Measurements from ENCODE around the gene P2RY14.
"Not testable (repeated sequence)": the region's sequence is repeated elsewhere in the genome, so short reads cannot be mapped to it uniquely, and the experiment has no call there.

P2RY14 gene

GRCh38 chr3:151178208-151178845, 100.0 kb downstream of the P2RY14 start:
- no peak overlapping the region for H3K27ac ChIP-seq (ENCODE audit: low read length)
- no peaks in the 10 kb centered on the region for H4K20me1 ChIP-seq (ENCODE audit: insufficient read depth, low read length)
- H3K9me3 ChIP-seq (ENCODE audit: insufficient read depth, low read length) = no peaks in the 10 kb centered on the region
- no peak overlapping the region for H3K4me3 ChIP-seq (ENCODE audit: low read length)
- no peaks in the 10 kb centered on the region for H3K27me3 ChIP-seq (ENCODE audit: low read depth, low read length)
- no peak overlapping the region for H3K4me2 ChIP-seq (ENCODE audit: low read length)
- H3K9ac ChIP-seq (ENCODE audit: low read length) = no peak overlapping the region
- no peaks in the 10 kb centered on the region for H3K79me2 ChIP-seq (ENCODE audit: low read length)
- H3K4me1 ChIP-seq (ENCODE audit: low read length) = no peaks in the 10 kb centered on the region
- TF ChIP-seq CTCF (IDR thresholded peaks at IDR 0.05; ENCODE audit: low read depth, low read length) = no peak
- TF ChIP-seq EZH2phosphoT487 (IDR thresholded peaks at IDR 0.05; ENCODE audit: low read depth) = no peak
- H2AFZ ChIP-seq (ENCODE audit: low read depth, low read length) = no peak overlapping the region
- no peaks in the 10 kb centered on the region for H3K36me3 ChIP-seq (replicated peaks; ENCODE audit: low read depth, low read length)

- Histone ChIP-seq H3K27ac (ENCODE audit: low read length) (no peak overlapping the region), H4K20me1 (ENCODE audit: insufficient read depth, low read length) (no peaks in the 10 kb centered on the region), H2AFZ (ENCODE audit: low read depth, low read length) (no peak overlapping the region), H3K4me1 (ENCODE audit: low read length) (peaks cover 15% of the 10 kb centered on the region), H3K4me3 (ENCODE audit: low read length) (no peak overlapping the region), H3K4me2 (ENCODE audit: low read length) (no peak overlapping the region), H3K27me3 (ENCODE audit: low read depth, low read length) (no peaks in the 10 kb centered on the region), H3K36me3 (replicated peaks; ENCODE audit: low read depth, low read length) (no peaks in the 10 kb centered on the region), H3K9ac (ENCODE audit: low read length) (no peak overlapping the region), H3K9me3 (ENCODE audit: insufficient read depth, low read length) (no peaks in the 10 kb centered on the region), H3K79me2 (ENCODE audit: low read length) (no peaks in the 10 kb centered on the region)
- no peak for TF ChIP-seq EZH2phosphoT487 (IDR thresholded peaks at IDR 0.05; ENCODE audit: low read depth)
- no peak for TF ChIP-seq CTCF (IDR thresholded peaks at IDR 0.05; ENCODE audit: low read depth, low read length)
These were observed 102.4 kb downstream of the P2RY14 start for GRCh38 chr3:151175952-151176351.

- H3K79me2 ChIP-seq (ENCODE audit: low read length) = no peaks in the 10 kb centered on the region
- no peaks in the 10 kb centered on the region for H3K36me3 ChIP-seq (replicated peaks; ENCODE audit: low read depth, low read length)
- H4K20me1 ChIP-seq (ENCODE audit: insufficient read depth, low read length) = no peaks in the 10 kb centered on the region
- peaks cover 31% of the 10 kb centered on the region for H3K4me1 ChIP-seq (ENCODE audit: low read length)
- no peak overlapping the region for H3K4me3 ChIP-seq (ENCODE audit: low read length)
- H3K27ac ChIP-seq (ENCODE audit: low read length) = no peak overlapping the region
- H2AFZ ChIP-seq (ENCODE audit: low read depth, low read length) = no peak overlapping the region
- no peaks in the 10 kb centered on the region for H3K27me3 ChIP-seq (ENCODE audit: low read depth, low read length)
- no peak overlapping the region for H3K9ac ChIP-seq (ENCODE audit: low read length)
- H3K4me2 ChIP-seq (ENCODE audit: low read length) = no peak overlapping the region
- TF ChIP-seq EZH2phosphoT487 (IDR thresholded peaks at IDR 0.05; ENCODE audit: low read depth) = no peak
- no peaks in the 10 kb centered on the region for H3K9me3 ChIP-seq (ENCODE audit: insufficient read depth, low read length)
These were observed 104.0 kb downstream of the P2RY14 start for GRCh38 chr3:151174351-151174750.

- H3K4me2 ChIP-seq (ENCODE audit: low read length) = peak overlapping the region; percentile 61
- no peak for TF ChIP-seq CTCF (IDR thresholded peaks at IDR 0.05; ENCODE audit: low read depth, low read length)
- TF ChIP-seq EZH2phosphoT487 (IDR thresholded peaks at IDR 0.05; ENCODE audit: low read depth) = no peak
These were observed 107.1 kb downstream of the P2RY14 start for GRCh38 chr3:151171145-151171757.

GRCh38 chr3:151169948-151170679, 108.2 kb downstream of the P2RY14 start:
- not testable (repeated sequence) for H3K9me3 ChIP-seq (ENCODE audit: insufficient read depth, low read length); H3K36me3 ChIP-seq (replicated peaks; ENCODE audit: low read depth, low read length); H3K27me3 ChIP-seq (ENCODE audit: low read depth, low read length); H4K20me1 ChIP-seq (ENCODE audit: insufficient read depth, low read length); H2AFZ ChIP-seq (ENCODE audit: low read depth, low read length); H3K79me2 ChIP-seq (ENCODE audit: low read length)
- Histone ChIP-seq H3K9ac (ENCODE audit: low read length) (peak overlapping the region; percentile 36; the same call in 1 of the 2 replicates), H3K4me3 (ENCODE audit: low read length) (peak overlapping the region; percentile 21; the same call in 1 of the 2 replicates), H3K27ac (ENCODE audit: low read length) (peak overlapping the region; percentile 88), H3K4me1 (ENCODE audit: low read length) (peaks cover 42% of the 10 kb centered on the region), H3K4me2 (ENCODE audit: low read length) (peak overlapping the region; percentile 72)

More at GRCh38 chr3:151171145-151171757, 107.1 kb downstream of the P2RY14 start:
- Histone ChIP-seq H3K36me3 (replicated peaks; ENCODE audit: low read depth, low read length) (no peaks in the 10 kb centered on the region), H2AFZ (ENCODE audit: low read depth, low read length) (no peak overlapping the region), H3K4me1 (ENCODE audit: low read length) (peaks cover 42% of the 10 kb centered on the region), H3K9ac (ENCODE audit: low read length) (peak overlapping the region; percentile 20; the same call in 1 of the 2 replicates), H3K79me2 (ENCODE audit: low read length) (no peaks in the 10 kb centered on the region), H3K9me3 (ENCODE audit: insufficient read depth, low read length) (no peaks in the 10 kb centered on the region), H3K27me3 (ENCODE audit: low read depth, low read length) (no peaks in the 10 kb centered on the region), H3K4me3 (ENCODE audit: low read length) (peak overlapping the region; percentile 3), H3K27ac (ENCODE audit: low read length) (peak overlapping the region; percentile 88), H4K20me1 (ENCODE audit: insufficient read depth, low read length) (no peaks in the 10 kb centered on the region)
